K562 (cell line): ENCODE data around the gene PDZK1IP1. TPM values are rescaled to one million over a fixed set of nuclear protein-coding genes. Genes with fewer than 3 reads are reported as not detected.

ENCODE experiments used
- ATAC-seq: fragments of 200-7000 bp; cut with Tn5 transposase; 3 replicates; pipeline ENCODE4 v1.9.1; 2020; ENCODE audit warnings: moderate library complexity
- BruUV-seq: library from RNA; stranded (reverse); fragments of 400-500 nt; replicated peaks from 2 replicates; lab custom pipeline; 2021; lab: Mats Ljungman, UMichigan
- CTCF ChIA-PET: fragments of 300-600 bp; formaldehyde crosslinking; extraction: SDS; loops from one replicate; lab custom pipeline; 2021; ENCODE audit warnings: low intra/inter-chr PET ratio; lab: Yijun Ruan, JAX
- POLR2A ChIA-PET: fragments of 300-600, 350-650 bp; sonication (Branson Sonifier 250); formaldehyde crosslinking; extraction: SDS; loops from one replicate; lab custom pipeline; 2021; ENCODE audit warnings: antibody characterized with exemption, inconsistent platforms; lab: Yijun Ruan, JAX
- DNase-seq, 4 experiments: peaks; one replicate each; pipeline versions ENCODE4 v3.0.0 to v3.0.0-alpha.2; 2011 to 2018; ENCODE audit warnings: low spot score in 3 of 4, mixed read lengths in 3 of 4; ENCODE audit errors: extremely low read depth in 1 of 4
- FAIRE-seq: peaks from 2 replicates; lab custom pipeline; 2011; peaks lifted over from hg19 to GRCh38; lab: Jason Lieb, UNC
- H2AFZ ChIP-seq: 2 replicates; pipeline ENCODE4 v1.6.0; 2011; ENCODE audit warnings: low read depth, low read length, control low read depth, inconsistent platforms
- H3K27ac ChIP-seq: fragments of 200-600 bp; 3 replicates; pipeline ENCODE4 v1.8.0; 2011; ENCODE audit warnings: low read depth, mild to moderate bottlenecking, control low read depth, inconsistent platforms, low read length, moderate library complexity, mixed read lengths; ENCODE audit errors: extremely low read depth
- H3K27me3 ChIP-seq, 2 experiments: fragments of 300-600 bp in 1 of 2; 2 replicates in 1 of 2; 3 replicates in 1 of 2; pipeline versions ENCODE4 v1.6.0 to v1.8.0; 2011; ENCODE audit warnings: inconsistent platforms in 2 of 2, low read length in 2 of 2, mild to moderate bottlenecking in 1 of 2, mixed read lengths in 1 of 2, moderate library complexity in 1 of 2; ENCODE audit not compliant: control insufficient read depth in 2 of 2, insufficient read depth in 2 of 2
- H3K36me3 ChIP-seq: fragments of 300-600 bp; 3 replicates; pipeline ENCODE4 v1.8.0; 2011; ENCODE audit warnings: mild to moderate bottlenecking, low read length, inconsistent platforms; ENCODE audit not compliant: control insufficient read depth, insufficient read depth
- H3K4me1 ChIP-seq, 2 experiments: fragments of 200-600 bp in 1 of 2; replicated peaks in 1 of 2; 2 replicates in 1 of 2; 3 replicates in 1 of 2; pipeline versions ENCODE4 v1.5.1 to v1.8.0; 2011; ENCODE audit warnings: inconsistent platforms in 2 of 2, low read length in 2 of 2, mild to moderate bottlenecking in 1 of 2, mixed read lengths in 1 of 2, moderate library complexity in 1 of 2; ENCODE audit not compliant: control insufficient read depth in 2 of 2, insufficient read depth in 2 of 2
- H3K4me2 ChIP-seq: 2 replicates; pipeline ENCODE4 v1.6.1; 2011; ENCODE audit warnings: low read length, control low read depth, inconsistent platforms, mixed read lengths; ENCODE audit not compliant: insufficient read depth
- H3K4me3 ChIP-seq: fragments of 200-600 bp; sonication (generic), shearing (Covaris generic); 2 replicates; pipeline ENCODE4 v1.5.1; 2016; ENCODE audit warnings: control low read depth, inconsistent platforms
- H3K79me2 ChIP-seq: fragments of 200-600 bp; 3 replicates; pipeline ENCODE4 v1.8.0; 2011; ENCODE audit warnings: low read length, inconsistent platforms; ENCODE audit not compliant: control insufficient read depth, insufficient read depth
- H3K9ac ChIP-seq, 2 experiments: 2 replicates each; pipeline versions ENCODE4 v1.6.0 to v1.6.1; 2011; ENCODE audit warnings: low read depth in 2 of 2, low read length in 2 of 2, control low read depth in 1 of 2, inconsistent platforms in 1 of 2, mild to moderate bottlenecking in 1 of 2, mixed read lengths in 1 of 2; ENCODE audit not compliant: insufficient read depth in 1 of 2
- H3K9me1 ChIP-seq: one replicate; pipeline ENCODE4 v1.6.0; 2011; ENCODE audit warnings: inconsistent platforms, mild to moderate bottlenecking, low read length, moderate library complexity; ENCODE audit not compliant: control insufficient read depth, insufficient read depth
- H3K9me3 ChIP-seq: replicated peaks from 2 replicates; pipeline ENCODE4 v1.5.1; 2011; ENCODE audit warnings: low read depth, low read length, inconsistent platforms; ENCODE audit not compliant: control insufficient read depth, insufficient read depth
- H4K20me1 ChIP-seq: replicated peaks from 2 replicates; pipeline ENCODE4 v1.6.1; 2011; ENCODE audit warnings: low read length, inconsistent platforms, mixed read lengths; ENCODE audit not compliant: control insufficient read depth, insufficient read depth
- CBFA2T3 ChIP-seq: fragments of 450-650 bp; IDR thresholded peaks from 2 replicates; pipeline ENCODE4 v1.6.1; 2017
- DDX20 ChIP-seq: fragments of 450-650 bp; IDR thresholded peaks from 2 replicates; pipeline ENCODE4 v1.6.1; 2016; ENCODE audit warnings: missing genetic modification characterization, low read depth, mild to moderate bottlenecking, missing compliant biosample characterization, moderate library complexity
- ETS2 ChIP-seq: IDR thresholded peaks from 2 replicates; pipeline ENCODE4 v1.6.1; 2016; ENCODE audit warnings: borderline replicate concordance, missing genetic modification characterization, mild to moderate bottlenecking, moderate library complexity, missing compliant biosample characterization; ENCODE audit not compliant: poor library complexity, severe bottlenecking
- MEF2D ChIP-seq: conservative IDR thresholded peaks from 2 replicates; pipeline ENCODE4 v1.6.1; 2016; ENCODE audit warnings: low read depth, missing genetic modification characterization, missing compliant biosample characterization
- MYNN ChIP-seq, 2 experiments: sonication (generic); formaldehyde crosslinking in 1 of 2; IDR thresholded peaks; 2 replicates each; pipeline versions ENCODE4 v1.5.0 to v1.6.1; 2016 to 2020; ENCODE audit warnings: antibody characterized with exemption in 1 of 2, missing genetic modification reagents in 1 of 2
- PBX2 ChIP-seq, 2 experiments: IDR thresholded peaks in 1 of 2; conservative IDR thresholded peaks in 1 of 2; 2 replicates each; pipeline ENCODE4 v1.6.1; 2016; ENCODE audit warnings: low read depth in 2 of 2, mild to moderate bottlenecking in 1 of 2, missing compliant biosample characterization in 1 of 2, missing genetic modification characterization in 1 of 2, moderate library complexity in 1 of 2
- RCOR1 ChIP-seq, 2 experiments: IDR thresholded peaks; 2 replicates each; pipeline ENCODE4 v1.6.1; 2012; ENCODE audit warnings: low read depth in 2 of 2, low read length in 2 of 2, borderline replicate concordance in 1 of 2, improper control_type of control experiment in 1 of 2
- SIN3A ChIP-seq, 2 experiments: fragments of 150-350 bp in 1 of 2; IDR thresholded peaks; 2 replicates each; pipeline ENCODE4 v1.6.1; 2011 to 2016; ENCODE audit warnings: borderline replicate concordance in 2 of 2, low read depth in 2 of 2, low read length in 2 of 2, mild to moderate bottlenecking in 2 of 2, moderate library complexity in 2 of 2; ENCODE audit not compliant: control insufficient read depth in 1 of 2
- SMARCE1 ChIP-seq: fragments of 450-650 bp; IDR thresholded peaks from 2 replicates; pipeline ENCODE4 v1.7.1; 2016; ENCODE audit warnings: mild to moderate bottlenecking
- SOX6 ChIP-seq: fragments of 450-650 bp; IDR thresholded peaks from 2 replicates; pipeline ENCODE4 v1.6.1; 2014; ENCODE audit warnings: mild to moderate bottlenecking
- TAF7 ChIP-seq: fragments of 450-650 bp; IDR thresholded peaks from 2 replicates; pipeline ENCODE4 v1.6.1; 2016; ENCODE audit warnings: missing genetic modification characterization, missing compliant biosample characterization
- TCF7 ChIP-seq: sonication (generic); IDR thresholded peaks from 2 replicates; pipeline ENCODE4 v1.6.1; 2016; ENCODE audit warnings: antibody characterized with exemption, borderline replicate concordance
- ZBTB9 ChIP-seq: fragments of 450-650 bp; formaldehyde crosslinking; IDR thresholded peaks from 2 replicates; pipeline ENCODE4 v1.4.0; 2020; ENCODE audit warnings: mild to moderate bottlenecking, moderate library complexity
- ZFP91 ChIP-seq: sonication (generic); formaldehyde crosslinking; IDR thresholded peaks from 2 replicates; pipeline ENCODE4 v1.8.0; 2022; ENCODE audit warnings: mild to moderate bottlenecking, missing genetic modification reagents
- WGBS: fragments of 100-300 bp; shearing (Covaris generic); methylation state at CpG from one replicate; pipeline ENCODE4 v1.1.6; 2016; ENCODE audit warnings: low coverage, mixed read lengths; ENCODE audit not compliant: insufficient coverage; ENCODE audit errors: missing lambda C conversion rate; 5-methylcytosine and 5-hydroxymethylcytosine counted together
- in situ Hi-C: fragments of 300-500 bp; cut with MboI; formaldehyde crosslinking; loops from 4 replicates; pipeline ENCODE4 v1.15.0; 2018; ENCODE audit warnings: inconsistent platforms, mixed read lengths
- intact Hi-C: fragments of 100-400 bp; cut with micrococcal nuclease; formaldehyde crosslinking; loops from 2 replicates; pipeline ENCODE4 v1.14.2; 2022
- polyA plus RNA-seq, 8 experiments: library from polyadenylated mRNA; depleted of rRNA in 4 of 8; stranded (reverse) in 5 of 8; unstranded in 3 of 8; fragments of >200 nt; fragmentation: Nextera tagmentation in 2 of 8; fragmentation: Illumina TruSeq in 1 of 8; extraction: Ambion mirVana in 2 of 8; extraction: Trizol in 1 of 8; gene quantifications; 2 replicates each; pipeline versions ENCODE4 v1.2.1 to v1.2.3, GENCODE V29; 2011 to 2014; ENCODE audit warnings: inconsistent platforms in 1 of 8, missing spikeins in 1 of 8
- total RNA-seq, 7 experiments: library from RNA; depleted of rRNA in 6 of 7; stranded (reverse); fragments of >200 nt in 6 of 7; fragmentation: Illumina TruSeq in 2 of 7; extraction: Trizol in 2 of 7; gene quantifications; 2 replicates each; pipeline versions ENCODE4 v1.2.1 to v1.2.3, GENCODE V29; 2011 to 2021; ENCODE audit warnings: low replicate concordance in 1 of 7

The PDZK1IP1 gene
- total and polyA plus RNA-seq, 9 of the 15 experiments (the other 6 are each of a cell fraction or from before 2014, with no cell fraction given): 0.17 to 0.68 (median 0.53) TPM; not detected in 2

- peak within 1 kb of the TSS; percentile 97 for H3K27ac ChIP-seq
- intact Hi-C loops: loop anchor here (5.0 kb wide), 1 partner anchor 100 kb away; the partner anchor contains the start of gene CMPK1
- ChIA-PET POLR2A (interaction anchor here (0.5 to 2.6 kb wide), 9 partner anchors 11 to 271 kb away, joined by 3 to 10 read pairs (median 4); partner anchors contain the start of gene FOXD2), CTCF (no interaction called here)
- no peaks in the 10 kb centered on the region for H3K9me1 ChIP-seq
- 2% methylated on average over 34 of the region's 51 CpGs for WGBS
- H3K4me2 ChIP-seq: peak within 1 kb of the TSS; percentile 93
- in situ Hi-C loops: no loop called here
- no TSS peak for BruUV-seq
- H2AFZ ChIP-seq: peak within 1 kb of the TSS; percentile 81
- H3K79me2 ChIP-seq: peaks cover 46% of the 10 kb centered on the region
- H4K20me1 ChIP-seq: no peaks in the 10 kb centered on the region; the same call in 1 of the 2 replicates
- DNase-seq (peak; percentile 93 to 98 (median 95)), FAIRE-seq (peak; percentile 81), ATAC-seq (peak; percentile 73)
- peaks cover 28 to 35% of the 10 kb centered on the region in 2 experiments for H3K4me1 ChIP-seq
- peak within 1 kb of the TSS; percentile 62 for H3K4me3 ChIP-seq
- H3K9ac ChIP-seq: peak within 1 kb of the TSS; percentile 99 to 100
- H3K27me3 ChIP-seq: no peaks in the 10 kb centered on the region
- H3K9me3 ChIP-seq: no peaks in the 10 kb centered on the region
- H3K36me3 ChIP-seq: peaks cover 8% of the 10 kb centered on the region
- TF ChIP-seq CBFA2T3 (peak; percentile 99), DDX20 (tag) (no peak), SMARCE1 (peak; percentile 95), SOX6 (peak; percentile 98), PBX2 (CRISPR knock-in tag; IDR thresholded peaks at IDR 0.05; ENCODE audit: low read depth) (no peak), PBX2 (tag; conservative IDR thresholded peaks at IDR 0.05; ENCODE audit: low read depth) (peak; percentile 57), ETS2 (tag) (no peak), MYNN (IDR thresholded peaks at IDR 0.05) (peak; percentile 74), MYNN (CRISPR knock-in tag; IDR thresholded peaks at IDR 0.05) (no peak), RCOR1 (IDR thresholded peaks at IDR 0.05; ENCODE audit: borderline replicate concordance in 1 of 2, low read depth in 2 of 2, low read length in 2 of 2) (peak; percentile 67 to 98), ZFP91 (CRISPR knock-in tag) (no peak), SIN3A (IDR thresholded peaks at IDR 0.05; ENCODE audit: borderline replicate concordance in 2 of 2, control insufficient read depth in 1 of 2, low read depth in 2 of 2, low read length in 2 of 2) (peak in 1 of 2 experiments; percentile 21; a peak in 3 of 4 replicates), MEF2D (0 out of 2 replicates have a peak, but pooled peaks have one; percentile 14), ZBTB9 (CRISPR knock-in tag) (peak; percentile 83; the same call in 1 of the 2 replicates), TAF7 (tag) (no peak), TCF7 (peak; percentile 87)
Measured at GRCh38 chr1:47232187-47232874, 42.5 kb upstream of the PDZK1IP1 start, which contains the start of gene TAL1. Gene TAL1 (minus strand): TSS chr1:47232225. CDS start chr1:47225888, 6,337 bp downstream.
